NCI-H2171 treated with DMSO at 0.1 percent for 48 hours (cell line): ENCODE results near the gene OCA2.
"Not testable (repeated sequence)": the region's sequence is repeated elsewhere in the genome, so short reads cannot be mapped to it uniquely, and the experiment has no call there.

ENCODE experiments used
- DNase-seq: peaks from one replicate; lab custom pipeline; 2025; lab: John Stamatoyannopoulos, UW

Gene OCA2

GRCh38 chr15:28002136-28002861 is 96.8 kb downstream of the OCA2 start:
- DNase-seq: no peak

GRCh38 chr15:28001641-28002040 is 97.5 kb downstream of the OCA2 start:
- DNase-seq: no peak

- DNase-seq: peak; percentile 61
Measured at GRCh38 chr15:27993996-27994780, 104.9 kb downstream of the OCA2 start.

GRCh38 chr15:27993544-27993943 is 105.6 kb downstream of the OCA2 start:
- no peak for DNase-seq

- DNase-seq: peak; percentile 84
Measured at GRCh38 chr15:27990521-27991515, 108.3 kb downstream of the OCA2 start.

GRCh38 chr15:27989838-27990237 is 109.3 kb downstream of the OCA2 start:
- no peak for DNase-seq

- DNase-seq: no peak
Measured at GRCh38 chr15:27989427-27989826, 109.7 kb downstream of the OCA2 start.

DNA sequence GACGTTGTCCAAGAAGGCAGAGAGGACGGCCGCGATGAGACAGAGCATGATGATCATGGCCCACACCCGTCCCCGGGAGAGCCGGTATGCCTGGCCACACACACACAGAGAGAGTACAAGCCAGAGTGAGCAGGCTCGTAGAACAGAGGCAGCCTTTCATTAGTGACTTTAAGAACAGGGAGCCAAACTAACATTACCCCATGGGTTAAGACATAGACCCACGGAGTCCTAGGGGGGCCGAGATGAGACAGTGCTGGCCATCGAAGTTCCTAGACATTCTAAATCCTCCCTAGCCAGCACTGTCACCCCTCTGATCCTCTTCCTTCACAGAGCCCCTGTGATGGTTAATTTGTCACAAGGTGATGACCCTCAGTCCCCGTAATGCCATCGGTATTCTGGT is 114.0 kb downstream of the OCA2 start:
- DNase-seq: no peak

DNA sequence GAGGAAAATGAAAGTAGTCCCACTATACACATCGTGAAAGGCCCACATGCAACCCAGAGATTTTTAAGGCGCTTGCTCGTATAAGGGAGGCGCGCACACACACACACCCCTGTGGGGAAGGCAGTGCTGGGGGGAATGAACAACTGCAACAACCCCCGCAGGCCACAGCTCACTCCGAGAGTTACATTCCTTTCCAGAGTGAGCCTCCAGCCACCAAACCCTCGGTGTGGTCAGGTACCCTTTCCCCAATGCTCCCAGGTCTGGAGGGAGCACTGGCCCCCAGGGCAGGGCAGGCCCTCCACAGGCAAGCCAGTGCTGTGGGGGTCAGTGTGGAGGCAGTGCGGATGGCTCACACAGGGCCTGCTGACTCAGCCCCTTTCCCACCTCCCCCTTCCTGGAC is 115.6 kb downstream of the OCA2 start:
- no peak for DNase-seq

GRCh38 chr15:27977696-27978095 is 121.4 kb downstream of the OCA2 start:
- no peak for DNase-seq

- no peak for DNase-seq
Measured at GRCh38 chr15:27973886-27974285, 125.2 kb downstream of the OCA2 start.

- DNase-seq: no peak
Measured at GRCh38 chr15:27970661-27971392, 128.3 kb downstream of the OCA2 start.

DNA sequence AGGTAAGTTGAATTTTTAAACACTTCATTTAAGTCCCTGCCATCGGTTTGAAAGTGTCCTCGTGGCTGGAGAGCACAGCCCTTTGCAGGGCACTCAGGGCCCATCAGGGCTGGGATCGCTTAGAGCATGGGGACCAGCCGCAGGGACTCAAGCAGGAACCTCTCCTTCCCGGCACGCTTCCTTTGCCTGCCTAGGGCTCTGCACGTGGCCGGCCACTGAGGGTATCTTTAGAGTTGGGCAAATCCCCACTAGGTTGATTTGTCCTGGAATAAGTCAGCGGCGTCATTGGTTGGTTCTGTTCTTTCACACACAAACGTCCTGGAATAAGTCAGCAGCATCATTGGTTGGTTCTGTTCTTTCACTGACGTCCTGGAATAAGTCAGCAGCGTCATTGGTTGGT is 131.6 kb downstream of the OCA2 start:
- no peak for DNase-seq

DNA sequence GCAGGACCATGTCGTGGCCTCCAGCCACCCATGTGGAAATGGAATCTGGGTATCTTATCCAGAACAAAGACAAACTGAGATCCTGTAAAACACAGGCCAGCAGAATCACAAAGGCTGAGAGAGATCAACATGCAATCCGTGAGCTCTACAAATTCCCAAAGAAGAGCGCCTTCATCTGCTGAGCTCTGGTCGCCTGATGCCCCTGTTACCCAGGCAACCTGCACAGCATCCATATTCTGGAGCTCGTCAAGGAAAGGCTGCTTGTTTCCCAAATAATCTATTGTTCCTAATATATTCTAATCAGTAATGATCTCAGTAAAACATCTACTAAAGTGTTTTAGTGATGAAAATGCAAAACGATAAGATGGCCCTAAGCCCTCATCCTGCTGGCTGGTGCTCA is 133.6 kb downstream of the OCA2 start:
- DNase-seq: no peak

DNA sequence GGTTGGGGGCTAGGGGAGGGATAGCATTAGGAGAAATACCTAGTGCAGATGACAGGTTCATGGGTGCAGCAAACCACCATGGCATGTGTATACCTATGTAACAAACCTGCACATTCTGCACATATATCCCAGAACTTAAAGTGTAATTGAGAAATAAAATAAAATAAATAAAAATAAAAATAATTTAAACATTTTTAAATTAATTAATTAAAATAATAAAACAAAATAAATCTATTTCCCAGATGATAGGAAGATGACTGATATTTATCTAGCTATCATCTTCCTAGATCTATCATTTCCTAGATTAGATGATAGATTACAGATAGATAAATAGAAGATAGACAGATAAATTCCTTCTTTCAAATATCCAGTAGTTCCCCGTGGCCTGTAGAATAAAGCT is 137.3 kb downstream of the OCA2 start:
- DNase-seq: no peak

DNA sequence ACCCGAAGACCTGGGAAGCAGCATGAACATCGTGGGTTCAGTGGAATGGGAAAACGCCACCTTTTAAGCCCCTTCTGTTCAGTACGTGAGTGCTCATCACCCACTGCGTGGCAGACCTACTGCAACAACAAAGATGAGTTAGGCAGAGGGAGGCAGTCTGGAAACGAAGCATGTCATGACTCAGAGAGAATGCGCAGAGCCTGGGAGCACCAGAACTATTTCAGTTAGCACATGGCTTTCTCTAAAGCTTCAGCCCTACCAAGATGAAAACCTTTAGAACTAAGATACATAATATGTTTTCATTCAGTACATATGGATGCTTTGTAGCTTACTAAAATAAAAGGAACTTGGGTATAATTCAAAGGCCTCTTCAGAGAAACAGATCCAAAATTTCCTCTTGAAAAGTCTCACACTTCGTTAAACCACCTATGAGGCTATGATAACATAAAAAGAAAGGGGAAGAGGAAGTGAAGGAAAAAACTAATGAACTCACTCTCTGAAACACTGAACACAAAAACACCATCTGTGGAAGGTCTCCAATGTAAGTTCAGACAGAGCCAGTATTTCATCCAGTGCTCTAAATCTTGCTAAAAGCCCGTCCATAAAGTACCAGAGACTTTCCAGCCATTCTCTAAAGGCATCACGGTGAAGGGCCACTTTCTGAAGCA is 140.1 kb downstream of the OCA2 start:
- no peak for DNase-seq

GRCh38 chr15:27956285-27956684 is 142.8 kb downstream of the OCA2 start:
- DNase-seq: peak; percentile 50

GRCh38 chr15:27955087-27955486 is 144.0 kb downstream of the OCA2 start:
- DNase-seq: no peak

DNA sequence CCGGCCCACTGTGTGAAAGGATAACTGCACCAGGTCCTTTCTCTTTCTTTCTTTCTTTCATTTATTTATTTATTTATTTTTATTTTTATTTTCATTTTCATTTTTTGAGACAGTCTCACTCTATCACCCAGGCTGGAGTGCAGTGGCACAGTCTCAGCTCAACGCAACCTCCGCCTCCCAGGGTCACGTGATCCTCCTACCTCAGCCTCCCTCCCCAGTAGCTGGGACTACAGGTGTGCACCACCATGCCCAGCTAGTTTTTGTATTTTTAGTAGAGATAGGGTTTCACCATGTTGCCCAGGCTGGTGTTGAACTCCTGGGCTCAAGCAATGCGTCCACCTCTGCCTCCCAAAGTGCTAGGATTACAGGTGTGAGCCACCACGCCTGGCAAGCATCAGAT is 146.5 kb downstream of the OCA2 start:
- not testable (repeated sequence) for DNase-seq

DNA sequence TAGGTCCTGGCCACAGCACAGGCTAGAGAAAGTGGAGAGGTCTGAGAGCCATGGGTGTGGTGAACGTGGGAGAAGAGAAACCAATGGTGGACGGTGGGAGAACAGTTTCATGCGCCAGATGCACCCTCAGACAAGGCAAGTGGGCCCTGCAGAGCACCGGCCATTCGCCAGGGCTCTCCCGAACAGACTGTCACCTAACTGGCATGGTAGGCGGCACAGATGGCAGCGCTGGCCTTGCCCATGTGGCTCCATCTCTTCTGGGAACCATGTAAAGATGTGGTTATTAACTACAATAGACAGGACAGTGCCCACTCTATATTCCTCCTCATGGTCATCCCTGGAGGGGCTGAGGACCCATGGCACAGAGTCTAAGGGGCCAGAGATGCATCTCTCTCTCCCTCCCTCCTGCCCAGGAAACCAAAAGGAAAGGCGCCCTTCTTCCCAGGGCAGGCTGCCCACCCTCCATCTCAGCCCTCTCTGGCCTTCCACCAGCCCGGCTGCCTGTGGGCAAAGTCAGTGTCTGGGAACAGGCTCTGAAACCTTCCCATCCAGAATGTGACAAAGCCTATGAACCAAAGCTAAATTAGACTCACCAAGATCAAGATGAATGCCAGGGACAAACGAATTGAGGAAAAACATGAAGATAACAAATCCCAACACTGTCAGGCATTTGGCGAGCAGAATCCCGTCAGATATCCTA is 147.8 kb downstream of the OCA2 start:
- DNase-seq: no peak
